MCF 10A (cell line): ENCODE data around the gene SPSB1. TPM values are rescaled to one million over a fixed set of nuclear protein-coding genes. Genes with fewer than 3 reads are reported as not detected.
A peak's percentile ranks its signal among the peaks of the same experiment; 100 is the strongest.
"Not testable (repeated sequence)": the region's sequence is repeated elsewhere in the genome, so short reads cannot be mapped to it uniquely, and the experiment has no call there.

ENCODE experiments used
- BruUV-seq: library from RNA; stranded (reverse); fragments of 400-500 nt; replicated peaks from 2 replicates; lab custom pipeline; 2021; lab: Mats Ljungman, UMichigan
- CTCF ChIA-PET: fragments of 300-600 bp; sonication (Branson Sonifier 250); formaldehyde crosslinking; extraction: SDS; loops from one replicate; lab custom pipeline; 2021; ENCODE audit warnings: antibody characterized with exemption, inconsistent platforms; lab: Yijun Ruan, JAX
- POLR2A ChIA-PET: fragments of 300-600, 350-650 bp; sonication (Branson Sonifier 250); formaldehyde crosslinking; extraction: SDS; loops from one replicate; lab custom pipeline; 2020; ENCODE audit warnings: antibody characterized with exemption, inconsistent platforms; lab: Yijun Ruan, JAX
- DNase-seq: peaks from one replicate; pipeline ENCODE4 v3.0.0-alpha.2; 2018; ENCODE audit not compliant: unreplicated experiment
- H3K27ac Mint-ChIP-seq: one replicate; pipeline ENCODE4 v1.8.0; 2022; ENCODE audit warnings: mild to moderate bottlenecking, low read depth, mixed read lengths; ENCODE audit not compliant: unreplicated experiment
- H3K27me3 Mint-ChIP-seq: one replicate; pipeline ENCODE4 v1.8.0; 2022; ENCODE audit warnings: mixed read lengths; ENCODE audit not compliant: insufficient read depth, unreplicated experiment
- H3K36me3 Mint-ChIP-seq: one replicate; pipeline ENCODE4 v1.8.0; 2022; ENCODE audit warnings: mild to moderate bottlenecking, moderate library complexity, mixed read lengths; ENCODE audit not compliant: insufficient read depth, unreplicated experiment
- H3K4me1 Mint-ChIP-seq: one replicate; pipeline ENCODE4 v1.8.0; 2022; ENCODE audit warnings: mixed read lengths; ENCODE audit not compliant: insufficient read depth, unreplicated experiment
- H3K4me3 Mint-ChIP-seq: one replicate; pipeline ENCODE4 v1.8.0; 2022; ENCODE audit warnings: mild to moderate bottlenecking, moderate library complexity, mixed read lengths; ENCODE audit not compliant: unreplicated experiment
- H3K9me3 Mint-ChIP-seq: one replicate; pipeline ENCODE4 v1.8.0; 2022; ENCODE audit warnings: mixed read lengths; ENCODE audit not compliant: unreplicated experiment
- CTCF ChIP-seq: fragments of 200-600 bp; IDR thresholded peaks from one replicate; pipeline ENCODE4 v1.8.0; 2022; ENCODE audit warnings: antibody characterized with exemption, mild to moderate bottlenecking; ENCODE audit not compliant: unreplicated experiment
- intact Hi-C: fragments of 100-400 bp; cut with micrococcal nuclease; formaldehyde crosslinking; loops from 2 replicates; pipeline ENCODE4 v1.14.1; 2022
- total RNA-seq: library from RNA; stranded (reverse); gene quantifications from 2 replicates; pipeline ENCODE4 v1.2.3, GENCODE V29; 2022

The SPSB1 gene
- total RNA-seq, 1 experiment from 2014 or later: 8.2 TPM

GRCh38 chr1:9384128-9384527 is 91.4 kb downstream of the SPSB1 start:
- peaks cover 6% of the 10 kb centered on the region for H3K27me3 Mint-ChIP-seq
- TF ChIP-seq CTCF: no peak
- H3K4me3 Mint-ChIP-seq: no peak overlapping the region
- H3K4me1 Mint-ChIP-seq: peaks cover 16% of the 10 kb centered on the region
- intact Hi-C loops: no loop called here
- H3K27ac Mint-ChIP-seq: no peak overlapping the region
- H3K9me3 Mint-ChIP-seq: no peaks in the 10 kb centered on the region
- no TSS peak for BruUV-seq
- POLR2A ChIA-PET: interaction anchor here (1.2 kb wide), 1 partner anchor 11 kb away, joined by 4 read pairs; no protein-coding TSS in a partner anchor
- CTCF ChIA-PET: interaction anchor here (0.6 kb wide), 1 partner anchor 209 kb away, joined by 3 read pairs; no protein-coding TSS in a partner anchor
- H3K36me3 Mint-ChIP-seq: no peaks in the 10 kb centered on the region
- no peak for DNase-seq

DNA sequence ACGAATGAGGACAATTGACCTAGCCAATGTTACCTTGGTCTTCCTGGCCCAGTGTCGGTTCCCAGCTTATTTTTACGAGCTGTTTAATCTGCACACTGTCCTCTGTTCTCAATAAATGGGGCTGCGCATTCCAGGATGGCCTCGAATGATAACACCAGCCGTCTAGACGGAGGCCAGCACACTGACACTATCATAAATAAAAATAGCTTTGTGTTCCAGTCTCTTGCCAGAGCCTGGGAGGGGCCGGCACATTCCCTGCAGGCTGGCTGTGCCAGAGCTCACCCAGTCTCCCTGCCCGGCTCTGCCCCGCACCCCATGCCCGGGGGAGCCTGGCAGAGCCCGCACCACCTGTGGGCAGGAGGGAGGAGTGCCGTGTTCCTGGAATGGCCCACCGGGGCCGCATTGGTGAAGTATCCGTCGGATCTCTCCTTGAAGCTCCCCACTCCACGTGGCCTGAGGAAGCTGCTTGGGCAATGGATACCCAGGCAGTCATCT is 92.1 kb downstream of the SPSB1 start:
- CTCF ChIA-PET: interaction anchor here (0.6 kb wide), 1 partner anchor 64 kb away, joined by 3 read pairs; no protein-coding TSS in a partner anchor
- no TSS peak for BruUV-seq
- POLR2A ChIA-PET: interaction anchor here (0.6 to 1.2 kb wide), 2 partner anchors 10 to 826 kb away, joined by 3 to 4 read pairs; partner anchors contain the start of gene KIF1B
- Mint-ChIP-seq H3K9me3 (no peaks in the 10 kb centered on the region), H3K27me3 (peaks cover 2% of the 10 kb centered on the region), H3K27ac (no peak overlapping the region), H3K4me1 (peaks cover 16% of the 10 kb centered on the region), H3K4me3 (no peak overlapping the region), H3K36me3 (no peaks in the 10 kb centered on the region)
- no peak for DNase-seq
- intact Hi-C loops: no loop called here
- TF ChIP-seq CTCF: no peak

GRCh38 chr1:9385392-9385791 is 92.7 kb downstream of the SPSB1 start:
- ChIA-PET CTCF (interaction anchor here (0.6 kb wide), 1 partner anchor 64 kb away, joined by 3 read pairs; no protein-coding TSS in a partner anchor), POLR2A (interaction anchor here (1.2 kb wide), 1 partner anchor 9 kb away, joined by 4 read pairs; no protein-coding TSS in a partner anchor)
- H3K27ac Mint-ChIP-seq, intact Hi-C loops, BruUV-seq, H3K4me3 Mint-ChIP-seq, H3K36me3 Mint-ChIP-seq, H3K9me3 Mint-ChIP-seq, H3K27me3 Mint-ChIP-seq, DNase-seq: not testable (repeated sequence)
- peaks cover 16% of the 10 kb centered on the region for H3K4me1 Mint-ChIP-seq

DNA sequence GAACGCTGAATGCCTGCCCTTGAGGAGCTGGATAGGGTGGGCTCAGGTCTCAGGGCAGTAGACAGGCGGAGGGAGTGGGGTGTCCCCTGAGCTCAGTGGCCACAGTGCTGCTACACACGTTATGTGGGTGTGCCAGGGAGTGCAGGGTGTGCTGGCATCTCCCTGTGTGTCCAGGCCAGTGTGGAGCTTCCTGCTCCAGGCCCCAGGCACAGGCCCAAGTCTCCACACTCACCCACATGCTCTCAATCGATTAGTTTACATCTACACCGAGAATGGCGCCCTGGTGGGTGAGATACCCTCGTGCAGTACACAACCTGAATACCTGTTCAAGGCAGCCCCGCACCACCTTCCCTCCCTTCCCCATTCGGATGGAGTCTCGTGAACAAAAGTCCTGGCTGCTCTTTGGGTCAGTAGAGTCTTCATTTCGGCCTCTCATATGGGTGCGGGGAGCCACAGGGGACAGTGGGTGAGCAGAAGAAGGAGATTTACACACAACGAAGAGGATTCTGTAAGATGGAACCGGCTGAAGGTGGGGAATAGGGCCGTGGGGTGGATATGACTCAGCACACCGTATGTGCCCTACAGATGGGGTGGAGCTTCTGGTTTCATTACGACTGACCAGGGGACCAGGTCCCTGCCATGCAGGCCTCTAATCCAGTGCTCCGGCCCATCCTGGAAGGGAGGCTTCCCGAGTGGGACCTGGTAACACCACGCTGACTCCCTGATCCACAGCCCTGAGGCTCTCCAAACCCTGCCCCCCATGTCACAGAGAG is 93.3 kb downstream of the SPSB1 start:
- H3K27ac Mint-ChIP-seq: no peak overlapping the region
- H3K9me3 Mint-ChIP-seq: no peaks in the 10 kb centered on the region
- TF ChIP-seq CTCF: no peak
- H3K36me3 Mint-ChIP-seq: no peaks in the 10 kb centered on the region
- DNase-seq: peak; percentile 12
- BruUV-seq: no TSS peak
- ChIA-PET POLR2A (no interaction called here), CTCF (interaction anchor here (0.6 to 0.7 kb wide), 3 partner anchors 16 to 1387 kb away, joined by 3 to 4 read pairs (median 3); no protein-coding TSS in a partner anchor)
- peaks cover 16% of the 10 kb centered on the region for H3K4me1 Mint-ChIP-seq
- no peak overlapping the region for H3K4me3 Mint-ChIP-seq
- intact Hi-C loops: no loop called here
- H3K27me3 Mint-ChIP-seq: no peaks in the 10 kb centered on the region
